ELF-1 (cell line): ENCODE data around the gene SIDT1.

ENCODE experiments used
- DNase-seq: peaks from one replicate; pipeline ENCODE4 v3.0.0-alpha.2; 2016; ENCODE audit warnings: low read depth, low spot score

Gene SIDT1

GRCh38 chr3:113545594-113545993 is 13.2 kb downstream of the SIDT1 start:
- no peak for DNase-seq

DNA sequence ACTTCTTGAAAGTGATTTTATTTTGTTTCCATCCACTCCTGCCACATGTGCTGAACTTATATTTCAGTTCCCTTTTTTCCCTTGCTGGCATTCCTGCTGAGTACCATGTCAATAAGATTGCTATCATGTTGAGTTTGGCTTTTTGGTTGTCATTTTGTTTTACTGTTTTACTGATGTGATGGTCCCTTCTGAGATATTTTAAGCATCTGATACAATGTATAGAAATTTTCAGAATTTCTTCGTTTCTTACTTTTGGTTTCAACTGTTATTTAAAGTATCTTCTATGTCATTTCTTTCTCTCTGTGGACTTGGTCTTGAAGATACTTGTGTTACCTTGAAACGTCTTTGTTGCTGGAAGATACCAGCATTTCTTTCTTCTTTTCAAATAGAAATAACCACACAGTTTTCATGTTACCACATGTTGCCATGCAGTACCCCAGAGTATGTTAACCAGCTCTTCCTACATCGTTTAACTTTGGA is 14.1 kb downstream of the SIDT1 start:
- no peak for DNase-seq

- no peak for DNase-seq
Observed at GRCh38 chr3:113548501-113548900, 16.1 kb downstream of the SIDT1 start.

DNA sequence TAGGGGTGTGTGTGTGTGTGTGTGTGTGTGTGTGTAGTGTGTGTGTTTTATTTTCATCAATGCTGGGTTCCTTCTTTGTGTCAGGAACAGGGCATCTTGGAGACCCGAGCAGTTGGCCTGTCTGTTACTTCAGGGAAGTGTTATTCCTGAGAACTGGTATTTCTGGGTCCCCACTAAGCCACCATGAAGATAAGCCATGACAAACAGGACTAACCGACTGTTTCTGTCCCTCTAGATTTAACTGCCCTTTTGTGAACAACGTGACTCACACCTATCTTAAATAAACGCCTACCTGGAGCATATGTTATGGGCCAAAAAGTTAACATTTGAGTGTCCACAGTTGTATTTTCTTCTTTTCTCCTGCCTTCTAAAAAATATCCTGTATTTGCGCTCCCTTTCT is 19.5 kb downstream of the SIDT1 start:
- DNase-seq: no peak

- DNase-seq: no peak
Observed at GRCh38 chr3:113552851-113553250, 20.5 kb downstream of the SIDT1 start.

DNA sequence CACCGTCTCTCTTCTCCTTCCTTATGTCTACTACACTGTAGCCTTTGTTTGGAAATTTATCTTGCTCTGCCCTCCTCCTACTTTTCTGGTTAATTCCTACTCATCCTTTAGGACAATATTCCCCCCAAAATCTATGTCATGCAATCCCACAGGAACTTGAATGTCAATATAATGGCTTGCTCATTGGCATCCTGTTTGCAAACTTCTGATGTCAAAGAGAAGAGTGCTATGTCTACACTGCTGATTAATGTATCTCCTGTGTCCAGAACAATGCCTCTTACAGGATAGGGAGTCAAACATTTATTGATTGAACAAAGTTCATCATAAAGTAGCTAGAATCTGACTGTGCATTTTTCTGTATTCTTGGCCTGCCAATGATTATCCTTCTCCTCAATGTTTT is 22.8 kb downstream of the SIDT1 start:
- no peak for DNase-seq

- no peak for DNase-seq
Observed at GRCh38 chr3:113556316-113556945, 24.1 kb downstream of the SIDT1 start.

DNA sequence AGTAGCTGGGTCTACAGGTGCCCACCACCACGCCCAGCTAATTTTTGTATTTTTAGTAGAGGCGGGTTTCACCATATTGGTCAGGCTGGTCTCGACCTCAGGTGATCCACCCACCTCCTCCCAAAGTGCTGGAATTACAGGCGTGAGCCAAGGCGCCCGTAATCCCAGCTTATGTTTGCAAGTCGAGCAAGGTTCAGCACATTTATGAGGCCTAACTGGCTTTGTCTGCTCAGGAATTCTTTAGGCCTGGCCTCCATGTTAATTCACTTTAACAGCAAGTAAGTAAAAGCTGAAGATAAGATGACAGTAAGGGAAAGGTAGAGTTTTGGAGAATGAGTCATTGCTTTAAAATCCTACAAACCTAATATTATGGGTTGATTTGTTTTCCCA is 24.6 kb downstream of the SIDT1 start:
- peak; percentile 16 for DNase-seq

DNA sequence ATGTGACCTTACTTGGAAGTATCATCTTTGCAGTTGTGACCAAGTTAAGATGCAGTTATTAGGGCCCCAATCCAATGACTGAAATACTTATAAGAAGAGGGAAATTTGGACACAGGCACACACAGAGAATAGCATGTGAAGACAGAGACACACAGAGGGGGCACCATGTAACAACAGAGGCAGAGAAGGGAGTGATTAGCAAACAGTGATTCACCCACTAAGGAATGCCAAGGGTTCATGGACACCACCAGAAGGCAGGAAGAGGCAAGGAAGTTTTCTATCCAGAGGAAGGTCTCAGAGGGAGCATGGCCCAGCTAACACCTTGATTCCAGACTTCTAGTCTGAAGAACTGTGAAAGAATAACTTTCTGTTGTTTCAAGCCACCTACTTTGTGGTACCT is 25.0 kb downstream of the SIDT1 start:
- peak; percentile 42 for DNase-seq

DNA sequence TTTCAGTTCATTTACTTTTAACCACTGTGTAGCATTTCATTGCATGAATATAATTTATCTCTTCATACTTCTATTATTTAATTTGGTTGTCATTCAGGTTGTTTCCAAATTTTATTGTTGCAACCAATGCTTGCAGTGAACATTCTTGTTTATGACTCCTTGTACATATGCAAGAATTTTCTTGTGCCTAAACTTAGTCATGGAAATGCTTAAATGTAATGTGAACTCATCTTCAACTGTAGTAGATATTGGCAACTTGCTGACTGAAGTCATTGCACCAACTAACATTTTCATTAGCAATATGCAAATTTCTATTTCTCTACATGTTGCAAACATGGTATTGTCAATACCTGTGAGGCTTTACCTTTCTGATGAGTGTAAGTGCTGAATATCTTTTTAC is 26.7 kb downstream of the SIDT1 start:
- DNase-seq: no peak

DNA sequence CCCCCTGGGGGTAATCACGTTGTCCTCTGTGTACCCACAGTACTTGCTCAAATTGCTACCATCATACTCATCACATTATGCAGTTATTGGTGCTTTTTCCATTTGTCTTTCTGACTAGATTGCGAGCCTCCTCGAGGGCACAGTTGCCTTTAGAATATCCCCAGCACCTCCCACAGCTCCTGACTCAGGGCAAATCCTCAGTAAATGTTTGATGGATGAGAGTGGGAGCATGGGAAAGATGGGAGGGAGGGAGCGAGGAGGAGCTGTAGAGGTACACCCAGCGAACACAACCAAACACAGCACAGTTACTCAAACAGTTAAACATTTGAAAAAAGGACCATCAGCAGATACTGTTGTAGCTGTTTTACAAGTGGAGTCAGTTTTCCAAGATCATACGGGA is 27.9 kb downstream of the SIDT1 start:
- DNase-seq: no peak

DNA sequence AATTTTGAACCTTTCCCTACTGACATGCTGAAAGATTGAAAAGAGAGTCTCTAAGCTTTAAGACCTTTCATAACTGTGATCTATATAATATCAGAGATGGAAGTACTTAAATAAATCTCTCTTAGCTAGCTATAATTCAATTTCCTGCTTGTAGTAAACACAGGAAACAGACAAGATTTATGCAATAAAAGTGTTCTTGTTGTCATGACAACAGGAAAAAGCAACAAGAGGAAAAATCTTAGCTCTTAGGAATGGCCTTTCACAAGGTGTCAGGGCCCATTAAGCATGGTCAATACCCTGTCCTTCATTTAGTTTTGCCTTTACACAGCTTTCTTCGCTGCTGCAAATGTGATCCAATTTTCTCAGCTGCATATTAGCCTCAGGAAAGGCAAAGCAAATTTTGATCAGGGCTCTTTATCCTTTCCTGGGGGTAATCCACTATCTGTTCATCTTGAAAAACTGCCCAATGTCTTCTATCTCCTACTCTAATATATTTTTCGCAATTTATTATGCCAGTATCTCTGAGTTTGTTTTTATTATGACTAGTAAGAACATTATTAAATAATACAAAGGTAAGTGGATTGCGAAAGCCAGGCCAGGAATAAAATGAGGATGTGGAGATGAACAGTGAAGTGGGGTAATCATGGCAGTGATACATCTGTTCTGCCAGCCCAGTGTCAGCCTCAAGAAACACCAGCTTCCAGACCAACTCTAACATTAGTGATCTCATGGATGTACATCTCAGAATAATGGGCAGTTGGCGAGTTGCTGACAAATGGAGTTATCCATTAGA is 28.7 kb downstream of the SIDT1 start:
- DNase-seq: no peak

- DNase-seq: no peak
Observed at GRCh38 chr3:113565555-113565954, 33.2 kb downstream of the SIDT1 start.

- DNase-seq: no peak
Observed at GRCh38 chr3:113570158-113570557, 37.8 kb downstream of the SIDT1 start.

DNA sequence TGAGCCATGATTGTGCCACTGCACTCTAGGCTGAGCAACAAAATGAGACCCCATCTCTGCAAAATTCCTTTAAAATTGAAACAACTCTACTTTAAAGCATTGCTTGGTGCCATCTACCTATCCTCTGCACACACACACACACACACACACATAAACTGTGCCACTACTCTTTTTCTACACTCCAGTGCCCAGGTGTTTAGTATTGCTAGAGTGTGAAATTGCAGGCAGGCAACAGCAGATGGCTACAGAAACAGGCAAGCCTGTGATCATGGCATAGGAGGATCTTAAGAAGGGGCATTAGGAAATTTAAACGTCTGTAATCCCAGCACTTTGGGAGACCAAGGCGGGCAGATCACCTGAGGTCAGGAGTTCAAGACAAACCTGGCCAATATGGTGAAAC is 39.0 kb downstream of the SIDT1 start:
- DNase-seq: no peak

DNA sequence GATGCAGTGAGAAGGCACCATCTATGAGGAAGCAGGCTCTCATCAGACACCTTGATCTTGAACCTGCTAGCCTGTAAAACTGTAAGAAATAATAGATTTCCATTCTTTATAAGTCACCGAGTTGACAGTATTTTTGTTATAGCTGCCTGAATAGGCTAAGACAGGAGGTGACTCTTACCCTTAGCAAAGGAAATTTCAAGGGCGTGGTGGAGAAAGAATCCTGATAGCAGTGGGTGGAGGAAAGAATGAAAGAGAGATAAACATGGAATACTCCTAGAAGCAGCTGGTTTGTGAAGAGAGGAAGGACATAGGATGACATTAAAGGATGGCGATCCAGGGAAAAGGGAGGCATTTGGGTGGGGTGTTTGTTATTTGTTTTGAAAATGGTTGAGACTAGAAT is 41.4 kb downstream of the SIDT1 start:
- DNase-seq: no peak

GRCh38 chr3:113574213-113574612 is 41.9 kb downstream of the SIDT1 start:
- DNase-seq: no peak

- no peak for DNase-seq
Observed at GRCh38 chr3:113575206-113575605, 42.9 kb downstream of the SIDT1 start.

GRCh38 chr3:113585228-113585627 is 52.9 kb downstream of the SIDT1 start:
- no peak for DNase-seq

- DNase-seq: peak; percentile 6
Observed at GRCh38 chr3:113585720-113586119, 53.4 kb downstream of the SIDT1 start.

DNA sequence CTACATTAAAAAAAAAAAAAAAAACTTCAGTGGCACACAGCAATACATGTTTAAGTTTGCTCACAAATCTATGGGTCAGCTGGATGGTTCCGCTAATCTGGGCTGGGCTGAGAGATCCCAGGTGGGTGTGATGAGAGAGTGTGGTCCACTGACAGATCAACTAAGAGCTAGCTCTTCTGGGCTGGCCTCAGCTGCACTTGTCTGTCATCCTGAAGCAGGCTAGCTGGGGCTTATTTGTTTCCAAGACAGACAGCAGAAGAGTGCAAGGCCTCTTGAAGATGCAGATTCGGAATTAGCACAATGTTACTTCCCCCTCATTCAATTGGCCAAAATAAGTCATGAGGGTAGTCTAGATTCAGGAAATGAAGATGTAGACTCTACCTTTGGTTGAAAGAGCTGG is 56.5 kb downstream of the SIDT1 start:
- no peak for DNase-seq

- DNase-seq: no peak
Observed at GRCh38 chr3:113589971-113590370, 57.6 kb downstream of the SIDT1 start.

DNA sequence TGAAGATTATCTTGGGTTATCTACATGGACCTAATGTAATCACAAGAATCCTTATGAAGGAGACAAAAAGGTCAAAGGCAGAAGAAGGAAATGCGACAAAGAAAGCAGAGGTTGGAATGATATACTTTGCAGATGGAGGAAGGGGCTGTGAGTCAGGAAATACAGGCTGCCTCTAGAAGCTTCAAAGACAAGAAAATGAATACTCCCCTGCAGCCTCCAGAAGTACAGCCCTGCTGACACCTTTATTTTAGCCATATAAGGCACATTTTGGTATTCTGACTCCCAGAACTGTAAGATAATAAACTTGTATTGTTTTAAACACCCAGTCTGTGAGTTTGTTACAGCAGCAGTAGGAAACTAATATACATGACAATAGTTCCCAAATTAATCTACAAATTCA is 58.6 kb downstream of the SIDT1 start:
- DNase-seq: no peak
